SK-N-SH treated with all-trans-retinoic acid at 6 μM for 48 hours (cell line): ENCODE measurements around the gene CGREF1.

ENCODE experiments used
- ATAC-seq: fragments of 200-7000 bp; cut with Tn5 transposase; 3 replicates; pipeline ENCODE4 v1.9.1; 2020; ENCODE audit warnings: mild to moderate bottlenecking, moderate library complexity
- CREB5 ChIP-seq: fragments of 250-450 bp; sonication (Bioruptor Pico); IDR thresholded peaks from 2 replicates; pipeline ENCODE4 v1.5.1; 2020; ENCODE audit warnings: low read depth, mild to moderate bottlenecking, moderate library complexity
- GLIS3 ChIP-seq: fragments of 250-450 bp; sonication (Bioruptor Pico); IDR thresholded peaks from 2 replicates; pipeline ENCODE4 v1.5.0; 2020; ENCODE audit warnings: mild to moderate bottlenecking, moderate library complexity
- ISL1 ChIP-seq: fragments of 250-450 bp; sonication (Bioruptor Pico); IDR thresholded peaks from 2 replicates; pipeline ENCODE4 v2.1.2; 2022; ENCODE audit warnings: mild to moderate bottlenecking, moderate library complexity
- OSR1 ChIP-seq: fragments of 250-450 bp; sonication (Bioruptor Pico); IDR thresholded peaks from 2 replicates; pipeline ENCODE4 v1.8.0; 2022; ENCODE audit warnings: moderate library complexity, mild to moderate bottlenecking, inconsistent platforms
- PATZ1 ChIP-seq: fragments of 250-450 bp; sonication (Bioruptor Pico); IDR thresholded peaks from 2 replicates; pipeline ENCODE4 v1.8.0; 2020; ENCODE audit warnings: mild to moderate bottlenecking, moderate library complexity, borderline replicate concordance
- POU6F1 ChIP-seq: fragments of 250-450 bp; sonication (Bioruptor Pico); IDR thresholded peaks from 2 replicates; pipeline ENCODE4 v1.8.0; 2021; ENCODE audit warnings: low read depth, mild to moderate bottlenecking, moderate library complexity, borderline replicate concordance
- PPARA ChIP-seq: fragments of 250-450 bp; sonication (Bioruptor Pico); IDR thresholded peaks from 2 replicates; pipeline ENCODE4 v1.5.0; 2020; ENCODE audit warnings: mild to moderate bottlenecking, borderline replicate concordance
- RARB ChIP-seq: fragments of 250-450 bp; sonication (Bioruptor Pico); IDR thresholded peaks from 2 replicates; pipeline ENCODE4 v1.8.0; 2021; ENCODE audit warnings: mild to moderate bottlenecking, moderate library complexity
- SNAI2 ChIP-seq: fragments of 250-450 bp; sonication (Bioruptor Pico); IDR thresholded peaks from 2 replicates; pipeline ENCODE4 v1.5.0; 2020; ENCODE audit warnings: mild to moderate bottlenecking, moderate library complexity
- TCF4 ChIP-seq: fragments of 250-450 bp; sonication (Bioruptor Pico); IDR thresholded peaks from 2 replicates; pipeline ENCODE4 v1.8.0; 2021; ENCODE audit warnings: mild to moderate bottlenecking, moderate library complexity, borderline replicate concordance
- TOX ChIP-seq: fragments of 250-450 bp; sonication (Bioruptor Pico); IDR thresholded peaks from 2 replicates; pipeline ENCODE4 v1.8.0; 2021; ENCODE audit warnings: mild to moderate bottlenecking, moderate library complexity, borderline replicate concordance
- TSHZ2 ChIP-seq: fragments of 250-450 bp; sonication (Bioruptor Pico); IDR thresholded peaks from 2 replicates; pipeline ENCODE4 v1.5.0; 2020; ENCODE audit warnings: mild to moderate bottlenecking, moderate library complexity
- ZFP3 ChIP-seq: fragments of 250-450 bp; sonication (Bioruptor Pico); IDR thresholded peaks from 2 replicates; pipeline ENCODE4 v1.5.0; 2020; ENCODE audit warnings: mild to moderate bottlenecking, moderate library complexity
- ZNF565 ChIP-seq: fragments of 450-650 bp; formaldehyde crosslinking; conservative IDR thresholded peaks from 2 replicates; pipeline ENCODE4 v1.5.0; 2020; ENCODE audit warnings: low read depth, mild to moderate bottlenecking, moderate library complexity
- ZNF70 ChIP-seq: fragments of 450-650 bp; formaldehyde crosslinking; IDR thresholded peaks from 2 replicates; pipeline ENCODE4 v1.5.0; 2020; ENCODE audit warnings: mild to moderate bottlenecking, moderate library complexity
- ZNF8 ChIP-seq: fragments of 450-650 bp; formaldehyde crosslinking; IDR thresholded peaks from 2 replicates; pipeline ENCODE4 v1.5.0; 2020; ENCODE audit warnings: mild to moderate bottlenecking, moderate library complexity

The CGREF1 gene

GRCh38 chr2:27071990-27072830, 46.7 kb downstream of the CGREF1 start:
- peak; percentile 75 for ATAC-seq
- TF ChIP-seq ISL1 (peak; percentile 19; the same call in 1 of the 2 replicates), GLIS3 (CRISPR knock-in tag) (peak; percentile 11; the same call in 1 of the 2 replicates), ZNF70 (CRISPR knock-in tag) (peak; percentile 100), TSHZ2 (CRISPR knock-in tag) (peak; percentile 48; the same call in 1 of the 2 replicates), PPARA (CRISPR knock-in tag) (no peak), TCF4 (CRISPR knock-in tag) (peak; percentile 81; the same call in 1 of the 2 replicates), PATZ1 (CRISPR knock-in tag) (peak; percentile 78), TOX (no peak), CREB5 (CRISPR knock-in tag) (no peak)

GRCh38 chr2:27071277-27071989, 47.5 kb downstream of the CGREF1 start, which contains the start of gene OST4:
Gene OST4 (minus strand): TSS chr2:27071654.
- no peak for TF ChIP-seq ZNF565 (CRISPR knock-in tag)
- TF ChIP-seq ZFP3 (CRISPR knock-in tag), result peak; percentile 81; the same call in 1 of the 2 replicates
- no peak for TF ChIP-seq RARB (CRISPR knock-in tag)
- ATAC-seq, result peak; percentile 87

GRCh38 chr2:27070653-27071276, 48.2 kb downstream of the CGREF1 start:
- peak; percentile 0; the same call in 2 of the 3 replicates for ATAC-seq
- TF ChIP-seq ZFP3 (CRISPR knock-in tag) (no peak), TOX (no peak), OSR1 (no peak), PATZ1 (CRISPR knock-in tag) (no peak), ZNF70 (CRISPR knock-in tag) (no peak)

GRCh38 chr2:27069961-27070618, 48.8 kb downstream of the CGREF1 start:
- no peak for ATAC-seq
- TF ChIP-seq POU6F1 (CRISPR knock-in tag), result no peak
- TF ChIP-seq ZNF8, result no peak
- TF ChIP-seq ZFP3 (CRISPR knock-in tag), result no peak
- TF ChIP-seq TSHZ2 (CRISPR knock-in tag), result no peak
- TF ChIP-seq CREB5 (CRISPR knock-in tag), result no peak
- TF ChIP-seq OSR1, result no peak
- TF ChIP-seq SNAI2 (CRISPR knock-in tag), result no peak
- no peak for TF ChIP-seq TCF4 (CRISPR knock-in tag)
- no peak for TF ChIP-seq ISL1
- TF ChIP-seq ZNF565 (CRISPR knock-in tag), result no peak
